ENCODE results near the gene PCDH18. TPM values are rescaled to one million over a fixed set of nuclear protein-coding genes. Genes with fewer than 3 reads are reported as not detected.

Gene PCDH18
- total and polyA plus RNA-seq, 10 of the 15 experiments (the other 5 are each of a cell fraction or from before 2014, with no cell fraction given): 0.46 to 1.4 (median 0.96) TPM

GRCh38 chr4:137535718-137536117 lies 3.4 kb upstream of the PCDH18 start:
- ChIA-PET SMC1A (ENCODE audit: uncharacterized antibody, unreplicated experiment) (interaction anchor here (0.9 to 2.7 kb wide), 8 partner anchors 12 to 92 kb away, joined by 3 to 11 read pairs (median 4); no protein-coding TSS in a partner anchor), POLR2A (no interaction called here), RAD21 (ENCODE audit: unreplicated experiment) (interaction anchor here (0.9 to 1.9 kb wide), 3 partner anchors 10 to 87 kb away, joined by 3 to 6 read pairs (median 3); no protein-coding TSS in a partner anchor), CTCF (interaction anchor here (0.7 to 1.6 kb wide), 3 partner anchors 10 to 22 kb away, joined by 3 to 5 read pairs (median 3); no protein-coding TSS in a partner anchor)
- intact Hi-C loops (cut with micrococcal nuclease; ENCODE audit: unreplicated experiment) (no loop called here), in situ Hi-C loops (cut with MboI) (no loop called here)
- no TSS peak for BruUV-seq (replicated peaks)
- no peaks in the 10 kb centered on the region; the same call in 2 of the 3 replicates for H3K9me3 ChIP-seq (replicated peaks; ENCODE audit: control insufficient read depth, insufficient read depth, low read length)
- H3K36me3 ChIP-seq (ENCODE audit: control insufficient read depth in 2 of 2, insufficient read depth in 2 of 2, low read length in 1 of 2): no peaks in the 10 kb centered on the region
- WGBS (ENCODE audit: insufficient coverage, insufficient replicate concordance, low lambda C conversion rate, missing lambda C conversion rate): 50% methylated on average over 1 of the region's 1 CpG
- H3K9ac ChIP-seq (ENCODE audit: control insufficient read depth, insufficient read depth, low read length): no peak overlapping the region
- no peaks in the 10 kb centered on the region for H3K79me2 ChIP-seq (ENCODE audit: control insufficient read depth, insufficient read depth, low read length)
- H3K4me3 ChIP-seq: no peak overlapping the region
- no peaks in the 10 kb centered on the region for H3K27me3 ChIP-seq (replicated peaks in 1 of 2; ENCODE audit: control insufficient read depth in 2 of 2, insufficient read depth in 2 of 2, low read length in 1 of 2)
- no peak for FAIRE-seq
- DNase-seq (ENCODE audit: low read depth, low spot score): no peak
- H3K4me1 ChIP-seq (ENCODE audit: control insufficient read depth, insufficient read depth, low read length): no peaks in the 10 kb centered on the region
- no peak overlapping the region for H3K27ac ChIP-seq (ENCODE audit: control insufficient read depth, insufficient read depth)
- no peak overlapping the region for H3K4me2 ChIP-seq (ENCODE audit: control insufficient read depth, insufficient read depth)
- no peaks in the 10 kb centered on the region for H4K20me1 ChIP-seq (ENCODE audit: control insufficient read depth, insufficient read depth)
- ATAC-seq: no peak
- TF ChIP-seq EZH2 (IDR thresholded peaks at IDR 0.05; ENCODE audit: borderline replicate concordance, control insufficient read depth, low read depth, low read length) (no peak), EGR1 (IDR thresholded peaks at IDR 0.05; ENCODE audit: borderline replicate concordance in 1 of 2, low read depth in 2 of 2, low read length in 2 of 2) (no peak)
- H2AFZ ChIP-seq (ENCODE audit: control insufficient read depth, low read depth, low read length): no peak overlapping the region

GRCh38 chr4:137534516-137534915 lies 2.2 kb upstream of the PCDH18 start:
- no peak overlapping the region for H3K4me2 ChIP-seq (ENCODE audit: control insufficient read depth, insufficient read depth)
- ChIA-PET POLR2A (no interaction called here), RAD21 (ENCODE audit: unreplicated experiment) (interaction anchor here (1.1 to 1.9 kb wide), 3 partner anchors 12 to 88 kb away, joined by 3 to 6 read pairs (median 4); no protein-coding TSS in a partner anchor), CTCF (interaction anchor here (0.9 to 1.6 kb wide), 3 partner anchors 23 to 77 kb away, joined by 3 to 5 read pairs (median 3); no protein-coding TSS in a partner anchor), SMC1A (ENCODE audit: uncharacterized antibody, unreplicated experiment) (interaction anchor here (0.6 to 2.7 kb wide), 8 partner anchors 11 to 180 kb away, joined by 3 to 11 read pairs (median 3); no protein-coding TSS in a partner anchor)
- no peaks in the 10 kb centered on the region for H4K20me1 ChIP-seq (ENCODE audit: control insufficient read depth, insufficient read depth)
- H3K27me3 ChIP-seq (replicated peaks in 1 of 2; ENCODE audit: control insufficient read depth in 2 of 2, insufficient read depth in 2 of 2, low read length in 1 of 2): no peaks in the 10 kb centered on the region
- no peak overlapping the region for H3K4me3 ChIP-seq
- no TSS peak for BruUV-seq (replicated peaks)
- H3K27ac ChIP-seq (ENCODE audit: control insufficient read depth, insufficient read depth): no peak overlapping the region
- WGBS (ENCODE audit: insufficient coverage, insufficient replicate concordance, low lambda C conversion rate, missing lambda C conversion rate): 5% methylated on average over 1 of the region's 1 CpG
- in situ Hi-C loops (cut with MboI): no loop called here
- ATAC-seq (no peak), DNase-seq (ENCODE audit: low read depth, low spot score) (no peak), FAIRE-seq (no peak)
- H3K9me3 ChIP-seq (replicated peaks; ENCODE audit: control insufficient read depth, insufficient read depth, low read length): no peaks in the 10 kb centered on the region
- no peak overlapping the region for H2AFZ ChIP-seq (ENCODE audit: control insufficient read depth, low read depth, low read length)
- H3K9ac ChIP-seq (ENCODE audit: control insufficient read depth, insufficient read depth, low read length): no peak overlapping the region
- no peaks in the 10 kb centered on the region for H3K79me2 ChIP-seq (ENCODE audit: control insufficient read depth, insufficient read depth, low read length)
- H3K36me3 ChIP-seq (ENCODE audit: control insufficient read depth in 2 of 2, insufficient read depth in 2 of 2, low read length in 1 of 2): no peaks in the 10 kb centered on the region
- H3K4me1 ChIP-seq (ENCODE audit: control insufficient read depth, insufficient read depth, low read length): no peaks in the 10 kb centered on the region
- intact Hi-C loops (cut with micrococcal nuclease; ENCODE audit: unreplicated experiment): no loop called here
- TF ChIP-seq ATF3 (IDR thresholded peaks at IDR 0.05; ENCODE audit: borderline replicate concordance, extremely low read depth, low read depth, low read length): no peak
- TF ChIP-seq POLR2AphosphoS5 (IDR thresholded peaks at IDR 0.05; ENCODE audit: low read length): no peak
- no peak for TF ChIP-seq ZNF24 (IDR thresholded peaks at IDR 0.05)
- TF ChIP-seq CEBPZ (IDR thresholded peaks at IDR 0.05; ENCODE audit: low read depth, low read length): no peak
- TF ChIP-seq TCF7 (IDR thresholded peaks at IDR 0.05; ENCODE audit: borderline replicate concordance): no peak
- no peak for TF ChIP-seq NR2F1 (conservative IDR thresholded peaks at IDR 0.05)
- TF ChIP-seq NR2C2 (IDR thresholded peaks at IDR 0.05; ENCODE audit: borderline replicate concordance, control insufficient read depth, insufficient read length, low read depth): no peak
